SKM-1 (cell line): ENCODE data around the gene TECTB.

Experiments
- DNase-seq: peaks from one replicate; lab custom pipeline; 2025; ENCODE audit not compliant: unreplicated experiment; lab: John Stamatoyannopoulos, UW

The TECTB gene

GRCh38 chr10:112307358-112308124 lies 24.3 kb downstream of the TECTB start:
- DNase-seq, result no peak

GRCh38 chr10:112308125-112308502 lies 24.9 kb downstream of the TECTB start:
- DNase-seq, result no peak

GRCh38 chr10:112311481-112311880 lies 28.3 kb downstream of the TECTB start:
- DNase-seq, result no peak

GRCh38 chr10:112313234-112313633 lies 30.0 kb downstream of the TECTB start:
- no peak for DNase-seq

GRCh38 chr10:112313911-112314310 lies 30.7 kb downstream of the TECTB start:
- DNase-seq, result no peak

GRCh38 chr10:112314822-112315474 lies 31.7 kb downstream of the TECTB start:
- DNase-seq, result peak; percentile 31

GRCh38 chr10:112327678-112328077 lies 44.5 kb downstream of the TECTB start:
- no peak for DNase-seq

- no peak for DNase-seq
Measured at GRCh38 chr10:112330162-112330561, 47.0 kb downstream of the TECTB start.

GRCh38 chr10:112330607-112331160 lies 47.5 kb downstream of the TECTB start:
- DNase-seq, result no peak

- no peak for DNase-seq
Measured at GRCh38 chr10:112332022-112332421, 48.8 kb downstream of the TECTB start.

- DNase-seq, result no peak
Measured at GRCh38 chr10:112332509-112333228, 49.5 kb downstream of the TECTB start.

- no peak for DNase-seq
Measured at GRCh38 chr10:112333452-112333851, 50.3 kb downstream of the TECTB start.

GRCh38 chr10:112335111-112335867 lies 52.1 kb downstream of the TECTB start:
- DNase-seq, result peak; percentile 16

- no peak for DNase-seq
Measured at GRCh38 chr10:112335868-112336265, 52.7 kb downstream of the TECTB start.

- DNase-seq, result no peak
Measured at GRCh38 chr10:112336556-112337201, 53.5 kb downstream of the TECTB start.

GRCh38 chr10:112338957-112339356 lies 55.8 kb downstream of the TECTB start:
- DNase-seq, result no peak

- no peak for DNase-seq
Measured at GRCh38 chr10:112340601-112341000, 57.4 kb downstream of the TECTB start.

- DNase-seq, result no peak
Measured at GRCh38 chr10:112343056-112343806, 60.0 kb downstream of the TECTB start.

GRCh38 chr10:112344261-112344660 lies 61.1 kb downstream of the TECTB start:
- DNase-seq, result no peak

- DNase-seq, result no peak
Measured at GRCh38 chr10:112345202-112345601, 62.0 kb downstream of the TECTB start.
